Stimulated activated CD4-positive, alpha-beta T cell treated with anti-CD3 and anti-CD28 coated beads, Interleukin-4, amount 100 ng/mL, for 24 hours (primary cell): ENCODE measurements around the gene B4GALT7.
A peak's percentile ranks its signal among the peaks of the same experiment; 100 is the strongest.
"Not testable (repeated sequence)": the region's sequence is repeated elsewhere in the genome, so short reads cannot be mapped to it uniquely, and the experiment has no call there.

Source experiments
- DNase-seq: peaks from one replicate; pipeline ENCODE4 v3.0.0-alpha.2; 2020

The B4GALT7 gene, protein sequence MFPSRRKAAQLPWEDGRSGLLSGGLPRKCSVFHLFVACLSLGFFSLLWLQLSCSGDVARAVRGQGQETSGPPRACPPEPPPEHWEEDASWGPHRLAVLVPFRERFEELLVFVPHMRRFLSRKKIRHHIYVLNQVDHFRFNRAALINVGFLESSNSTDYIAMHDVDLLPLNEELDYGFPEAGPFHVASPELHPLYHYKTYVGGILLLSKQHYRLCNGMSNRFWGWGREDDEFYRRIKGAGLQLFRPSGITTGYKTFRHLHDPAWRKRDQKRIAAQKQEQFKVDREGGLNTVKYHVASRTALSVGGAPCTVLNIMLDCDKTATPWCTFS

DNA sequence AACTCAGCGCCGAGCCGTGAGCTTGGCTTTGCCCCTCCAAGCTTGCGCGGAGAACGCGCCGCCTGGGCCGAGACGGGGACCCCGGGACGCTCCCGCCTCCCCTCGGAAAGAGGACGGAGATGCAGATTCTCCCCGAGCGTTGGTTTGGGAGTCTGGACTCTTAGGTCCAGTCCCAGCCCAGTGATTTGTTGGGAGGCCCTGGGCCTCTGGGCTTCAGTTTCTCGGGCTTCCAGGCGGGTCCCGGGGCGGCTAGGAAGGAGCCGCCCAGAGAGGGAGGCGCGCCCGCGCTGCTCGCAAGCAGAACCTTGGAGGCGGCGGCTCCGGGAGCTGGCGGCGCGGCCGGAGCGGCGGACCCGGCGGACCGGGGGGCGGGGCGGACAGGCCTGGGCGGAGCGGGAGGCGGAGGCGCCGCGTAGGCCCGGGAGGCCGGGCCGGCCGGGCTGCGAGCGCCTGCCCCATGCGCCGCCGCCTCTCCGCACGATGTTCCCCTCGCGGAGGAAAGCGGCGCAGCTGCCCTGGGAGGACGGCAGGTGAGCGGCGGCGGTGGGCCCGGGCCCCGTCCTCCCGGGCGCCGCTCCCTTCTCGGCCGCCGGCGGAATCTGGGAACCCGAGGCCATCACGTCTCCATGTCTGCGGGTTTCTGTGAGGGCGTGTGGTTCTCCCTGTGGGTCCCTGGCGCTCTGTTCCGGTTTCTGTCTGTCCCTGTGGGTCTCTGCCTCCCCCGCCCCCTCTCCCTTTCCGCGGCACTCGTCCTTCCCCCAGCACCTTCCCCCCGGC is at the start of gene B4GALT7:
B4GALT7 (plus strand) TSS at position 402 of the 777 bp plus-strand sequence; CDS start at position 481, 79 bp downstream.
- peak; percentile 86 for DNase-seq

DNA sequence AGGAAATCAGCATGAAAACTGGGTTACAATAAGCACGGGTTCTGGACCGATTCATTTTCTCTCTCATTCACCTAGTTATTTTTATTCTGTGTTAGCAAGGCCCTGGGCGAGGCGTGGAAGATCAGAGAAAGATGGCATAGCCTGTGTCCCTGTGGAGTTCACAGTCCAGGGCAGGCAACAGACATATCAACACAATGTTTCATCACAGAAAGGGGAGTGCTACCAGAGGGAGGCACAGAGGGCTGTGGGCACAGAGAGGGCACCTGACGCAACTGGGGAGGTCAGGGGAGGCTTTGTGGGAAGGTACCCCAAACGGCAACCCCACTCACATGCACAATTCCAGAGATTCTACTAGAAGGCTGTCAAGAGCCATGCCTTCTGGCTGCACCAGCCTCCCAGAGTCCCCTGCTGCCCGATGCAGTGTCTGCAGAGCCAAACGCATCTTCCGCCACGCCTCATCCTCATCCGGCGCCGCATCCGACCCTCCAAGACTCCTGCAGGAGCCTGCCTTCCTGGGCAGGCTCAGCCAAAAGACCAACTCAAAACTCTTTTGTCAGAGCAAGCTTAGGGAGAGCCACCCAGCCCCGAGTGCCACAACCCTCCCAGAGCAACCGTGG is 47.0 kb upstream of the B4GALT7 start:
- no peak for DNase-seq

DNA sequence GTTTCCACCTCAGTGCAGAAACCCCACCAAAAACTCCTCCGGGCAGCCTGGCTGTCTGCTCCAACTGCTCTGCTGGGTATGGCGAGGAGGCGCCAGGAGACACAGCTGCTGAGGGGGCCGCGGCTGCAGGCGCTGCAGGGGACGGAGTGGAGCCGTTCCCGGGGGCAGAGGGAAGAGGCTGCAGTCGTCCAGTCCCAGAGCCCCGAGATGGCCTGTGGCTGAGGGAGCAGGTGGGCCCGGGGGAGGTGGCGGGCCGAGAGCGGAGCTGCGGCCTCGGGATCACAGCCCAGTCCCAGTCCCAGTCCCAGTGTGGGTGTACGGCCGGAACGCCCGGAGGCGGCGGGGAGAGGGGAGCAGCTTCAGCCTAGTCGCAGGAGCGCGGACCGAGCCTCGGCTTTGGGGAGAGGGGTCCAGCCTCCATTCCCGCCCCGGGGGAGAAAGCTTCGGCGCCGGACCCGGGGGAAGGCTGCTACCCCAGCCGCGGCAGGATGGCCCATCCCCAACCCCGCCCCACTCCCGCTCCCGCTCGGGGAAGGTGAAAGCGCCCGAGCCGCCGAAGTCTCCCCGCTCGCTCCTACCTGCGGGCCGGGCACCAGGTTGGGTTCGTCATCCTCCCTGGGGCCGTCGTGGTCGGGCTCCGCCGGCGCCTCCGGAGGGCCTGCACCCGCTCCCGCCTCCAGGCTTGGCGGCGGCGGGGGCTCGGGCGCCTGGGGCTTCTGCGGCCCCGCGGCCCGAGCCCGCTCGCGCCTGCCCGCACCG is 46.1 kb upstream of the B4GALT7 start:
- DNase-seq: peak; percentile 55

DNA sequence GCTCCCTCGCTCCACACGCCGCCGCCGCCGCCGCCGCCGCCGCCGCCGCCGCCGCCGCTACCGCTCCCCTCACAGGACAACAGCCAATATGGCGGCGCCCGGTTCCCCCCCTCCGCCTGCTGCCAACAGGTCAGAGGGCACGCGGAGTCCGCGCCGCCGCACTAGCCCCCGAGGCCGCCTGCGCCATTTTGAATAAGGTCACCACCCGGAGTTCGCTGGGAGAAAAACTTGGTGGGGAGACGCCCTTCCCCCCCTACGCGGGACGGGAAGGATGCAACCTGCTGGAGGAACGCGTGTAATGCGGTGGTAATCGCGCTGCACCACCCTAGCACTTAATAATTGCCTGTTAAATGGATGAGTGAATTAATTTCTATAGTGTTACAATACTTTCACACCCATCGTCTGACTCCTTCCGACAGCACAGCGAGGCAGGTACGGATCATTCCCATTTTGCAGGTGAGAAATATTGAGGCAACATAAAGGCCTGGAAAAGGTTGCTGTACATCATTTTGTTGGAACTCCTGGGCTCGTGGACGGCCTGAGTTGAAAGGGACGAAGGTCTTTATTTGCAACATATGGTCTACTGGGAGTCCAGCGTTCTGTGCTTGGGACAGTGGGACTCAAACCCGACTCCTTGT is 45.3 kb upstream of the B4GALT7 start, which contains the start of gene FAM193B:
FAM193B (minus strand) TSS at position 90 of the 638 bp plus-strand sequence. CDS start 105 bp downstream, outside the sequence.
- DNase-seq: peak; percentile 96

DNA sequence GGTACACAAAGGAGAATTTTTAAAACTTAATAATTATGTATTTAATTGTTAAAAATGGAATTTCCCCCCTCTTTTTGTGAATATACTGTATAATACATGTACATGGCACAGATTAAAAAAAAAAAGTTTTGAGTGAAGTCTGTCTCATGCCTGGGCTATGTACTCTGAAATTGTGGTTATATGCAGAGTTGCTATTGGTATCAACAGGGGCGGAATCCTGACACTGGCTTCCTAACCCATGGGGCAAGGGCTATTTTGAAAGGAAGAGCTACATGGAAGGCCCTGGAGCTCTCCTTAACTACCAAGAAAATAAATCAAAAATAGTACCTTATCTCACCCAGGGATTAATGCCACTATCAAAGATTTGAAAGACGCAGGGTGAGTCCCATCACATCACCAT is 44.7 kb upstream of the B4GALT7 start:
- DNase-seq: no peak

DNA sequence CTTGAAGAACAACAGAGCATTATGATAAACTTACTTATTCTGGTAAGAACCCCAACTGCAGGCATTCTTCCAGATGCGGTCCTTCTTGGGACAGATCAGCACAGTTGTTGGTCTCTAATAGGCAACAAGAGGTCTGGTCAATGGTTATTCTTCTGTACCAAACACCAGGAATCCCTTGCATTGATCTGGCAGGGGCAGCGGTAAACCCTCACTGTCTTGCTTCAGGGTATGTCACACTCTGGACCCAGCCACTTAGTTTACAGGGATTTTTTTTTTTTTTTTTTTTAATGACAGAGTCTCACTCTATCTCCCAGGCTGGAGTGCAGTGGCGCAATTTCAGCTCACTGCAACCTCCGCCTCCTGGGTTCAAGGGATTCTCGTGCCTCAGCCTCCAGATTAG is 44.3 kb upstream of the B4GALT7 start:
- DNase-seq: no peak

DNA sequence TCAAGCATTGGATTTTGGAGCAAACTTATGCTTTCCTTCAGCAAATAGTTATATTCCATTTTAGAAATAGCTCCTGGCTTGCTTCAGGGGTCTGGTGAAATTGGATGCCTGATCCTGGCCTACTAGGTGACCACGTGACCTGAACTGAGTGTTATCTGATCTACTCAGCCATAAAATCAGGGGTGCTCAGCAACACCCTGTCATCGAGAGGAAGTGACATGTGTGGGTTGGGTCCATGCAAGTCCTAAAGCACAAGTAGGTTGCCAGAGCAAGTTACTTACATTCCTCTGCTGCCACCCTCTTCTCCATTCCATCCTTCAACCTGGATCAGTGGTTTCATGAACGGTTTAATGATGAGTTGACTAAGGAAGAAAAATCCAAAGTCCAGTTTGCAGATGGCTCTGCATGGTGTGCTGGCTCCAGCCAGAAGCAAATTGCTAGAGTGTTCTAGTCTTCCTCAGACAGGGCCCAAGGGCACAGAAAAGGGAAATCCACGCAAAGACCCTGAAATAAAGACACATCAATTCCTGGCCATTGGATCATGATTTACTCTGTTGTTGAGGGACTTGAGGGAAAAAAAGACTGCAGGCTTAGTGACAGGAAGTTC is 42.8 kb upstream of the B4GALT7 start:
- no peak for DNase-seq

DNA sequence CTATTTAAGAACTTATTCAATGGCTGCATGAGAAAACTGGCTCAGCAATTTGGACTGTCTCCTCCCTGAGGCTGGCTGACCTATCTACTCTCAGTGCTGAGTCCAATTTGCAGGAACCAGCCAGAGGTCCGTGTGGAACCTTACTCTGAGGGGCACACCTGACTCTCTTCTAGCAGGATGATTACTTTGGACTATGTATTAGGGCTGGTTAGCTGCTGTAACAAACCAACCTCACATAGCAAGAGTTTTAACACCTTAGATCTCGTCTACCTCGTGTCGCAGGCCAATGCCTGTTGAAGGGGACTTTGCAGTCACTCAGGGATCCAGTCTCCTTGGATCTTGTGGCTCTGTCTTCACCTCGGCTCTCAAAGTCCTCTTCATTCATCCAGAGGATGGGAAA is 42.1 kb upstream of the B4GALT7 start:
- DNase-seq: no peak

DNA sequence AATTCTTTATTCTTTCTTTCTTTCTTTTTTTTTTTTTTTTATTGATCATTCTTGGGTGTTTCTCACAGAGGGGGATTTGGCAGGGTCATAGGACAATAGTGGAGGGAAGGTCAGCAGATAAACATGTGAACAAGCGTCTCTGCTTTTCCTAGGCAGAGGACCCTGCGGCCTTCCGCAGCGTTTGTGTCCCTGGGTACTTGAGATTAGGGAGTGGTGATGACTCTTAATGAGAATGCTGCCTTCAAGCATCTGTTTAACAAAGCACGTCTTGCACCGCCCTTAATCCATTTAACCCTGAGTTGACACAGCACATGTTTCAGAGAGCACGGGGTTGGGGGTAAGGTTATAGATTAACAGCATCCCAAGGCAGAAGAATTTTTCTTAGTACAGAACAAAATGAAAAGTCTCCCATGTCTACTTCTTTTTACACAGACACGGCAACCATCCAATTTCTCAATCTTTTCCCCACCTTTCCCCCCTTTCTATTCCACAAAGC is 40.4 kb upstream of the B4GALT7 start:
- DNase-seq: not testable (repeated sequence)

DNA sequence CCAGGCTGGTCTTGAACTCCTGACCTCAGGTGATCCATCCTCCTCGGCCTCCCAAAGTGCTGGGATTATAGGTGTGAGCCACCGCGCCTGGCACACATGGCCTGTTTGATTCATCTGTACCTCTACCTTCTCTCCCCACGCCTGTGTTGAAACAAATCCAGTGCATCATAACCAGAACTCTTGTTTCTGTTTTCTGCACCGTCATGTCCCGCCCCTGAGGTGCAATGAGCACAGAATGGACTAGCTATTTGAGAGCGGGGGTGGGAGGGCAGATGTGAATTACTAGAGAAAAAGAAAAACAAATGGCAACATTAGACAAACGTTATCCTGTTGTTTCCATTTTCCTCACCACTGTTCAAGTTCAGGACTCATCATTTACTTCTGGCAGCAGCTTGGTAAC is 34.9 kb upstream of the B4GALT7 start:
- DNase-seq: no peak

DNA sequence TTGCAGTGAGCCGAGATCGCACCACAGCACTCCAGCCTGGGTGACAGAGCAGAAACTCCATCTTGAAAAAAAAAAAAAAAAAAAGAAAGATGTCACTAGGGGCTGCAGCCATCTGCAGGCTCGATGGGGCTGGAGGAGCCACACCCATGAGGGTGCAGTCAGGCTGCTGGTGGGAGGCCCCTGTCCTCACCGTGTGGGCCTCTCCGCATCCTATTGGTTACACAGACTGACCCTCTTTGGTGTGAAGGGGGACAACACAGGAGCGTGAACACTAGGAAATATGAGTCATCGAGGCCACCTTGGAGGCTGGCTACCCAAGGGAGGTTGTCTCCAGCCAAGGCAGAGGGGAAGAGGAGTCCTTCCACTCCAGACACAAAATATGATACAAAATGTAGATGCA is 31.6 kb upstream of the B4GALT7 start:
- no peak for DNase-seq

DNA sequence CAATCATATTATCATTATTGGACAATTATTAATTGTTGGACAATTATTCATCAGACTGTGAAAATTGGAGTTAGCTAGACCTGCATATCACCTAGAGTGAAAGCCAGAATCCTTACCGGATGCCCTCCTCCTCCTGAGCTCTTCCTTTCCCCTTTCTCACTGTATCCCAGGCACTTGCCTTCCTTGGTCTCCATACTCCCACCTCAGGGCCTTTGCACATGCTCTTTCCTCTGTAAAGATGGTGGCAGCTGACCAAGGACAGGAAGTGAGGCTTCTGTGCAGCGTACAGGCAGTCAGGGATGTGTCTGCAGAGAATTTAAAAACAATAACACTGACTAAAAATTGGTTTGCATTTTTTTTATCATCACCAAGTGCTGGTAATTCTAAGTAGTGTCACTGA is 30.0 kb upstream of the B4GALT7 start:
- DNase-seq: no peak

DNA sequence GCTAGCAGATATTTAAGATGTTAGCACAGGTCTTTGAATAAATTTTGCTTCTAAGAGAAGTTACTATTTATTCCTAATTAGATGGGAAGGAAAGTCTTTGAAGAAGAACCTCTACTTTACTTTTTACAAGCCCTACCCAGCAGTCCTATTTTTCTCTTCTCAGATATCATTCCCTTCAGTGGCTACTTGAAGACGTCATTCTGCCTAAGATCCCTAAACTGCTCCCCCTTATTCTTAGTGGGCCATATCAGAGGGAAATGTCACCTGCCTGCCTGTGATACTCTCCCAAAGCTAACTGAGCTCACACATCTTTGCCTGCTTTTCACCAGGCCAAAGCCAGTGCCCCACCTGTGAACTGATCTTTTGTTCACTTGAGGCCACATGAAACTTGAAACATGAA is 24.4 kb upstream of the B4GALT7 start:
- DNase-seq: no peak

DNA sequence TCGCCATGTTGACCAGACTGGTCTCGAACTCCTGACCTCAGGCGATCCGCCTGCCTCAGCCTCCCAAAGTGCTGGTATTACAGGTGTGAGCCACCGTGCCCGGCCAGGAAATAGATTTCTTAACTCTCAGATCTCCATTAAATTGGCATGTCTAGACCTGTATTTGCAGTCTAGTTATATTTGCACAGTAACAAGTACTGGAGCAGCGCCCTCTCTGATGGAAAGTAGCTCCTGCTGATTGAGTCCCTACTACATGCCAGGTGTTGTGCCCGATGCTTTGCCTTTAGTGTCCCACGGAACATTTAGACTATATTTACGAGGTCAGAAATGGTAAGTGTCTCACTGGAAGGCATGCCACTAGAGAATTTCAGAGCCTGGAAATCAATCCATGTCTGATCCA is 23.8 kb upstream of the B4GALT7 start:
- no peak for DNase-seq

DNA sequence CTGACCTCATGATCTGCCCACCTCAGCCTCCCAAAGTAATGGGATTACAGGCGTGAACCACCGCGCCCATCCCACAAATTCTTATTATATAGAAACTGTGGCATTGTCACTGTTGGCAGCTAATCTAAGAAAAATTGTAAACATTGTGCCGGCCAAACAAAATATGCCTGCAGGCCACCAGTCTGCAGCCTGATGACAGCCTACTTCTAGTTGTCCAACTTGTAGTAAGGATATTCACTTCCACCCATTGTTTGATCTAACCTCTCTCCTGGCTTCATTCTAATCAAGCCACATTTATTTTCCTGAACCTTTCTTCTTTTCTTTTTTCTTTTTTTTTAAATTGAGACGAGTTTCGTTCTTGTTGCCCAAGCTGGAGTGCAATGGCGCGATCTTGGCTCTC is 21.6 kb upstream of the B4GALT7 start:
- DNase-seq: no peak

DNA sequence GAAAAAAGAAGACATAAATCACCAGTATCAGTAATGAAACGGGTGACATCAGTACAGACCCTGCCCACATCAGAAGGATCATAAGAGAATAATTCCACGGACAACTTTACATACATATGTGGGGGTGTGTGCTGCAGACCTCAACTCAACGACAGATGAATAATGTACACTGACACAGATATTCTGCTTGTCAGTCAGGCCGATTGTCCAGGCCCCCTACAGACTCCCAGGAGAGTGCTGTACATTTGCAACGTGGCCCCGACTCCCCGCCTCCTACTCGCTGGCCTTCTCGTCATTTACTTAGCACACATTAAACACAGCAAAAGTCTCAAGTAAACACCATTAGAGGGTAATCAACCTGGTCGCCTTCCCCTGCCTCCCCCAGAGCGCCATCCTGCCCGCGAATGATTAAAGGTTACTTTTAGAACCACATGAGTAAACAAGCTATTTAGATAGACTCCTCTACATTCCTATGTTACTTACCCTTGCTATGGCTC is 11.5 kb upstream of the B4GALT7 start:
- DNase-seq: no peak

DNA sequence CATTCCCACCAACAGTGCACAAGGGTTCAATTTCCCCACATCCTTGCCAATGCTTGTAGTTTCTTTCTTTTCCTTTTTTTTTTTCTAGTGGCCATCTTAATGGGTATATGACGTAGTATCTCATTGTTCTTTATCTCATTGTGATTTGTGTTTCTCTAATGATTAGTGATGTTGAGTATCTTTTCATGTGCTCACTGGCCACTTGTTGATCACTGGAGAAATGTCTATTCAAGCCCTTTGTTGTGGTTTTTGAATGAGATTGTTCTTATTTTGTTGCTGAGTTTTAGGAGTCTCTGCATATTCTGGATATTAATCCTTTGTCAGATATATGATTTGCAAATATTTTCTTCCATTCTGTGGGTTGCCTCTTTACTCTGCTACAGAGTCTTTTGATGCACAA is 9.5 kb upstream of the B4GALT7 start:
- no peak for DNase-seq

DNA sequence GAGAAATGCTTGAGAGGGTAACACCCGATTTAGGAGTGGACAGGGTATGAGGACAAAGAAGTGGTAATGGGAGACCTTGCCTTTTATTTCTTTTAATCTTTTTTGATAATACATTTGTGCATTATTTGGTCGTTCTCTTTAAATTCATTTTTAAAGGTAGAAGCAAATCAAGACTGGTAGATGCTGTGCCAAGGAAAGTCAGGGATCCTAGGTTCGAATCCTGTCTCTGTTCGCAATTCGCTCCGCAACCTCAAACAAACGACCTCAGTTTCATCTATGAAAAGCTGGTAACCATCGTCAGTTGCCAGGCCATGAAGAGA is 8.3 kb upstream of the B4GALT7 start:
- no peak for DNase-seq

DNA sequence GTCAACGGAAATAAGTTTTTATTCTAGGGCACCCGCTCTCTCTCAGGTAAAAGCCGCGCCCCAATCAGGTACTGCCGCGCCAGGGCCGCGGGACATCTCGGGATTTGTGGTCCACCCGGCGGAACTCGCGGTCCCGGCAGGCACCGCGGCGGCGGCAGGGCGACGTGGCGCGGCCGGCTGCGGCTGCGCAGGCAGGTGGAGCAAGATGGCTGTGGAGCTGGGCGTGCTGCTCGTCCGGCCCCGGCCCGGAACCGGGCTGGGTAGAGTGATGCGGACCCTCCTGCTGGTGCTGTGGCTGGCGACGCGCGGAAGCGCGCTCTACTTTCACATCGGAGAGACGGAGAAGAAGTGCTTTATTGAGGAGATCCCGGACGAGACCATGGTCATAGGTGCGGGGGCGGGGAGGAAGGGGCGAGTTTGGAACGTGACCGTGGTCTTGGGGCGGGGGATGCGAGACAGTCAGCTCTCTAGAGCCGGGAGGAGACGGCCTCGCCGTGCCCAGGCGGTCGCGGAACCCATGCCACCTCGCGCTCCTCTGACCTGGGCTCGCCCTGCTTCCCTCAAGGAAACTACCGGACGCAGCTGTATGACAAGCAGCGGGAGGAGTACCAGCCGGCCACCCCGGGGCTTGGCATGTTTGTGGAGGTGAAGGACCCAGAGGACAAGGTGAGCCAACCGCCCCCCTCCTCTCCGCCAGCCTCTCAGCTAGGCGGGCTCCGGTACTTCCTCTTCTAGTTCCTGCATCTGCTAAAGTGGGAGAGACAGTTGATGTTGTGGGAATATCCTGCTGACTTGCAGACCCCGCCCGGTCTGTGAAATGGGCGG is 7.7 kb upstream of the B4GALT7 start, which contains the start of gene TMED9:
TMED9 (plus strand) TSS at position 194 of the 825 bp plus-strand sequence; CDS start at position 206, 12 bp downstream.
- DNase-seq: peak; percentile 88

DNA sequence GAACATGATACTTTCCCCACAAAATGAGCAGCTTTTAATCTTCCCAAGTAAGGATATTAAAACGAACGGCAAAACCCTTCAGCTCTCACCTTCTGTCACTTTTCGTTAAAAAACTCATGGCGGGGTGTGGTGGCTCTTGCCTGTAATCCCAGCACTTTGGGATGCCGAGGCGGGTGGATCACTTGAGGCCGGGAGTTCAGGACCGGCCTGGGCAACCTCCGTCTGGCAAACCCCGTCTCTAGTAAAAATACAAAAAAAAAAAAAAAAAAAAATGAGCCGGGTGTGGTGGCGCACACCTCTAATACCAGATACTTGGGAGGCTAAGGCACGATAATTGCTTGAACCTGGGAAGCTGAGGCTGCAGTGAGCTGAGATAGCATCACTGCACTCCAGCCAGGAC is 7.0 kb upstream of the B4GALT7 start:
- DNase-seq: no peak

DNA sequence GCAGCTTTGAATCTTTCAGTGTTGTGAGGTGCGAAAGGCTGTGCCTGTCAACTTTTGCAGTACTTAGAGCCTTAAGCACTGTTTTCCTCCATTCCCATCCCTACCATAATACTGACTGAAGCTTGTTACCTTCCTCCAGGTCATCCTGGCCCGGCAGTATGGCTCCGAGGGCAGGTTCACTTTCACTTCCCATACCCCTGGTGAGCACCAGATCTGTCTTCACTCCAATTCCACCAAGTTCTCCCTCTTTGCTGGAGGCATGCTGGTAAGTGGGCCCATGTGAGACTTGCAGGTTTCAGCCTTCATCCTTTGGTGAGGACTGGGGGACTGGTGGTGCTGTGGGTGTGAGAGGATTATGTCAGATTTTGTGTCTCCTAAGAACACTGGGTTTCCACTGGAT is 6.4 kb upstream of the B4GALT7 start:
- DNase-seq: no peak
